ENCODE measurements around the gene NIPAL1.

NIPAL1 gene

DNA sequence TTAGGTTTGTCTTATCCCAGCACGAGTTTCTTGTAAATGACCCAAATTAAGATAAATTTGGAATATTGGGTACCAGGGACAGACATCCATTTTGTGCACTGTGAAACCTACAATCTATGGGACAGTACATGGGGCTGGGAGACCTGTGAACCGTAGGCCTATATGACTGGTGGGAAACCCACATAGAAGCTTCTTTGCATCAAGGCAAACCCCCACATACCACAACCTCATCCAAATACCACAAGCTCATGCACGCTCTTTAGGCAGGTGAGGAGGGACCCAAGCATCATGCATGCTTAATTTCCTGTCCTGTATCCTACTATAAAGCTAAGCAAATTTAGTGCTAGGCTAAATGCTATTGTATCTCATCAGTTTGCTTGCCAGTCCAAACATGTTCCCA lies 47.8 kb downstream of the NIPAL1 start:
- no peak overlapping the region for H3K27ac ChIP-seq (ENCODE audit: low read depth, low read length)
- no peaks in the 10 kb centered on the region for H3K9me3 ChIP-seq (ENCODE audit: control insufficient read depth, insufficient read depth, low read length)
- no peak overlapping the region for H3K9ac ChIP-seq (ENCODE audit: low read depth, low read length)
- no peak overlapping the region for H3K4me3 ChIP-seq (ENCODE audit: low read depth, low read length)
- no peaks in the 10 kb centered on the region for H3K4me1 ChIP-seq (ENCODE audit: control insufficient read depth, insufficient read depth, low read length)
- no peaks in the 10 kb centered on the region for H3K36me3 ChIP-seq (ENCODE audit: control insufficient read depth, insufficient read depth, low read length)
- H3K27me3 ChIP-seq (ENCODE audit: control insufficient read depth, insufficient read depth, low read length) = no peaks in the 10 kb centered on the region

DNA sequence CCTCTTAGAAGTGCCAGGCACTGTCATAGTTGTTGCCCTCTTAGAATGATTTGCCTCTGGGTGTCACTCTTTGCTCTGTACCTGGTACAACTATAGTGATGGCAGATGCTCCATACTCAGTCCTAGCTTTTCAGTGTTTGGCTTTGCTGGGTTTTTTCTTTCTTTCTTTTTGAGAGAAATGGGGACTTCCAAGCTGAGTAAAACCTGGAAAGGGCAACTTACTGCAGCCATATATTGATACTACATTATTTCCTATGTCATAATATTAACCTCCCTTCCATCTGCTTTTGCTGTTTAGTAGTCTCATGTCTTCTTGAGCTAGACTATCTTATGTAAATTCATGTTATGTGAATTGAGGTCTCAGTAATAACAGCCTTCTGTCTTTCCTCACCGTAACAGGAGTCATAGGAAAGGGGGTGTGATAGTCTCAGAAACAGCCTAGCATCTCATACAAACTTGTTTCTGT lies 49.0 kb downstream of the NIPAL1 start:
- H3K9me3 ChIP-seq (ENCODE audit: control insufficient read depth, insufficient read depth, low read length) = no peaks in the 10 kb centered on the region
- H3K4me1 ChIP-seq (ENCODE audit: control insufficient read depth, insufficient read depth, low read length) = no peaks in the 10 kb centered on the region
- H3K9ac ChIP-seq (ENCODE audit: low read depth, low read length) = no peak overlapping the region
- no peaks in the 10 kb centered on the region for H3K36me3 ChIP-seq (ENCODE audit: control insufficient read depth, insufficient read depth, low read length)
- no peak overlapping the region for H3K4me3 ChIP-seq (ENCODE audit: low read depth, low read length)
- no peak overlapping the region for H3K27ac ChIP-seq (ENCODE audit: low read depth, low read length)
- H3K27me3 ChIP-seq (ENCODE audit: control insufficient read depth, insufficient read depth, low read length) = no peaks in the 10 kb centered on the region

DNA sequence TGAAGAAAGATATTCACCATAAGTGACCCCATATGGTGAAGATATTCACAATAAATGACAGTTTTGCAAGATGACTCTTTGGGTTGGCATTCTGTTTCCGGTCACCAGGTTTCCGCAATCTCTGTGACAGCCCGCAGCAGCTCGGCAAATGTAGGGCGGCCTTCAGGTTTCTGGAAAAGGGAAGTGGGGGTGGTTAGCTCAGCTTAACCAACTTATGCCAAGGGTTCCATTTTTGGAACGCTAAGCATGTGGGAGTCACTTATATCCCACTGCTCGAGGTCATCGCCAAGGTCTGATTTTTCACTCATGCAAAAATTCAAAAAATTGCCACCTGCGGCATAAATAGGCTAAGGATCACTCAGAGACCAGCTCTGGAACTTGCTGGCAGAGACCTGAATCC lies 51.0 kb downstream of the NIPAL1 start:
- Histone ChIP-seq H3K27ac (ENCODE audit: low read depth, low read length) (no peak overlapping the region), H3K36me3 (ENCODE audit: control insufficient read depth, insufficient read depth, low read length) (no peaks in the 10 kb centered on the region), H3K9me3 (ENCODE audit: control insufficient read depth, insufficient read depth, low read length) (no peaks in the 10 kb centered on the region), H3K4me3 (ENCODE audit: low read depth, low read length) (no peak overlapping the region), H3K27me3 (ENCODE audit: control insufficient read depth, insufficient read depth, low read length) (no peaks in the 10 kb centered on the region), H3K4me1 (ENCODE audit: control insufficient read depth, insufficient read depth, low read length) (no peaks in the 10 kb centered on the region), H3K9ac (ENCODE audit: low read depth, low read length) (no peak overlapping the region)

DNA sequence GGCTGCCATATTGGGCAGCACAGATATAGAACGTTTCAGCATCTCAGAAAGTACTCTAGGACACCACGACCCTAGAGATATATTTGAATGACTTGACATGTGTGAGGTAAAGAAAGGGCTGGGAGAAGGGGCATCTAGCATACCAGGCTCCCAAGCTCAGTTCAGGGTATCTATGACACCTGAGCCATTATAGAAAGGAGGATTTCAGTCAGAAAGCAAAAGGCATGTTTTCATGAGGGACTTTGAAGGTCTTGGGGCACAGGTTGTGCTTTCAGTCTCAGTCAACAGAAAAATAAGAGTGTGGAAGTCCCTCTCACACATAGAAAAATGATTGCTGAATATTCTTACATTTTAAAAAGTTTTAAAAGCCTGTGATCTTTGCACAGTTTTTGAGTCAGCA lies 51.6 kb downstream of the NIPAL1 start:
- H3K27me3 ChIP-seq (ENCODE audit: control insufficient read depth, insufficient read depth, low read length) = no peaks in the 10 kb centered on the region
- no peak overlapping the region for H3K4me3 ChIP-seq (ENCODE audit: low read depth, low read length)
- no peaks in the 10 kb centered on the region for H3K4me1 ChIP-seq (ENCODE audit: control insufficient read depth, insufficient read depth, low read length)
- H3K27ac ChIP-seq (ENCODE audit: low read depth, low read length) = no peak overlapping the region
- no peak overlapping the region for H3K9ac ChIP-seq (ENCODE audit: low read depth, low read length)
- H3K9me3 ChIP-seq (ENCODE audit: control insufficient read depth, insufficient read depth, low read length) = no peaks in the 10 kb centered on the region
- no peaks in the 10 kb centered on the region for H3K36me3 ChIP-seq (ENCODE audit: control insufficient read depth, insufficient read depth, low read length)

DNA sequence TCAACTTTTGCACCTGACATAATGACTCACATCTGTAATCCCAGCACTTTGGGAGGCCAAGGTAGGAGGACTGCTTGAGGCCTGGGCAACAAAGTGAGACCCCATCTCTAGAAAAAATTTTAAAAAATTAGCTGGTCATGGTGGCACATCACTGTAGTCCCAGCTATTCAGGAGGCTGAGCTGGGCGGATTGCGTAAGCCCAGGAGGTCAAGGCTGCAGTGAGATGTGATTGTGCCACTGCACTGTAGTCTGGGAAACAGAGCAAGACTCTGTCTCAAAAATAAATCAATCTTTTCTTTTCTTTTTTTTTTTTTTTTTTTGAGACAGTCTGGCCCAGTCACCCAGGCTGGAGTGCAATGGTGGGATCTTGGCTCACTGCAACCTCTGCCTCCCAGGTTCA lies 52.5 kb downstream of the NIPAL1 start:
- Histone ChIP-seq H3K4me1 (ENCODE audit: control insufficient read depth, insufficient read depth, low read length) (no peaks in the 10 kb centered on the region), H3K4me3 (ENCODE audit: low read depth, low read length) (no peak overlapping the region), H3K9ac (ENCODE audit: low read depth, low read length) (no peak overlapping the region), H3K9me3 (ENCODE audit: control insufficient read depth, insufficient read depth, low read length) (no peaks in the 10 kb centered on the region), H3K27me3 (ENCODE audit: control insufficient read depth, insufficient read depth, low read length) (no peaks in the 10 kb centered on the region), H3K27ac (ENCODE audit: low read depth, low read length) (no peak overlapping the region), H3K36me3 (ENCODE audit: control insufficient read depth, insufficient read depth, low read length) (no peaks in the 10 kb centered on the region)

DNA sequence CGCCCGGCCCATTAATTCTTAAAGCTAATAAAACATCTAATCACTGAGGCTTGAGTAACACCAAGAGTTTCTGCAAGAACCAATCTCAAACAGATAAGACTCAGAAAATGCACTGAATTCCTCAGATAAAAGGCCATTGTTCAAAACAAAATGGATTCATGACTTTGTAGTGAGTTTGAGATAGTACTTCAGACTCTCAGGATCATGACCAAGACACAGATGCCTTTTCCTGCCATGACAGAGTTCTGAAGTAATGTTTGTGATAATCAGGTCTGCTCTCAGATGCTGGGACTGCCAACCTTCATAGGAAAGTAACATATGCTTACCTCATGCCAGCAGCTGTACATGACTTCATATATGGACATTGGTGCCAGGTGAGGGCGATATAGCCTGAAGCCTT lies 54.6 kb downstream of the NIPAL1 start:
- no peaks in the 10 kb centered on the region for H3K4me1 ChIP-seq (ENCODE audit: control insufficient read depth, insufficient read depth, low read length)
- no peak overlapping the region for H3K9ac ChIP-seq (ENCODE audit: low read depth, low read length)
- no peaks in the 10 kb centered on the region for H3K36me3 ChIP-seq (ENCODE audit: control insufficient read depth, insufficient read depth, low read length)
- no peak overlapping the region for H3K4me3 ChIP-seq (ENCODE audit: low read depth, low read length)
- H3K27ac ChIP-seq (ENCODE audit: low read depth, low read length) = peak overlapping the region; percentile 12
- H3K9me3 ChIP-seq (ENCODE audit: control insufficient read depth, insufficient read depth, low read length) = no peaks in the 10 kb centered on the region
- no peaks in the 10 kb centered on the region for H3K27me3 ChIP-seq (ENCODE audit: control insufficient read depth, insufficient read depth, low read length)

DNA sequence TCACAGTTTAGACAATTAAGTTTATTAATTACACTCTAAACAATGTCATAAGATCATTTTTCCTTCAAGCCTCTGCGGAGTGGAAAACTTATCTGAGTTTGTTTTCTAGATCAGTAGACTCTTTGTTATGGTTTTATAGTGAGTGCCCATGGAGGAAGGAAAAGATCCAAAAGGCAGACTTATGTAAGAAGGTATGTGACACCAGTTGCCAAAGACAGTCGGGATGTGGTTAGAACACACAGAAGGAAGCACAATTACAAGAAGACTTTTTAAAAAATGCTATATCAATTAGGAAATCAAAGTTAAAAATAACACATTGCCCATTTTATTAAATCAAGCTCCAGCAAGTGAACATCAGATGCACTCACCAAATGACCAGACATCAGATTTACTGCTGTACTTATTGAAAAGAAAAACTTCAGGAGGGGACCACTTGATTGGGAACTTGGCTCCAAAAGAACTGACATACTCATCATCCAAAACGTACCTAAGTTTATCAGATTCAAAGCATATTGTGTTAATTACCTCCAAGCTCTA lies 57.1 kb downstream of the NIPAL1 start:
- Histone ChIP-seq H3K9ac (ENCODE audit: low read depth, low read length) (no peak overlapping the region), H3K27me3 (ENCODE audit: control insufficient read depth, insufficient read depth, low read length) (no peaks in the 10 kb centered on the region), H3K9me3 (ENCODE audit: control insufficient read depth, insufficient read depth, low read length) (no peaks in the 10 kb centered on the region), H3K36me3 (ENCODE audit: control insufficient read depth, insufficient read depth, low read length) (no peaks in the 10 kb centered on the region), H3K4me1 (ENCODE audit: control insufficient read depth, insufficient read depth, low read length) (no peaks in the 10 kb centered on the region), H3K27ac (ENCODE audit: low read depth, low read length) (no peak overlapping the region), H3K4me3 (ENCODE audit: low read depth, low read length) (no peak overlapping the region)

DNA sequence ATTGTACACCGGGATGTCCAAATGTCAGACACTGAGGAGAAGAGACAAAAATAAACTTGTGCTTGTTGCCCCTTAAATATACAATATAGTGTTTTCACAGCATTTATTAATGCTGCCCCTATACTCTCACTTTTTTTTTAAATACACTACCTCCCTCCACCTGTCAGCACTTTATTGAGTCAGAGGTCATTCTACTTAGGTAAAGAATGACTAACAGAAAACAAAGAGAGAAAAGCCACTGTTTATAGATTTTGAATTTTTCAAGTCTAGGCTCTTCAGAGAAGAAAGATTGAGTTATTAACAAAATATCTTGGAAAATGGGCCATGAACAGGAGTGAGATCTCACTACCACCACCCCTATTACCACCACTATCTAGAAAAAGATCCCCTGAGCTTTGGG lies 58.1 kb downstream of the NIPAL1 start:
- no peak overlapping the region for H3K27ac ChIP-seq (ENCODE audit: low read depth, low read length)
- no peaks in the 10 kb centered on the region for H3K27me3 ChIP-seq (ENCODE audit: control insufficient read depth, insufficient read depth, low read length)
- H3K9ac ChIP-seq (ENCODE audit: low read depth, low read length) = no peak overlapping the region
- no peaks in the 10 kb centered on the region for H3K4me1 ChIP-seq (ENCODE audit: control insufficient read depth, insufficient read depth, low read length)
- H3K4me3 ChIP-seq (ENCODE audit: low read depth, low read length) = no peak overlapping the region
- H3K9me3 ChIP-seq (ENCODE audit: control insufficient read depth, insufficient read depth, low read length) = no peaks in the 10 kb centered on the region
- H3K36me3 ChIP-seq (ENCODE audit: control insufficient read depth, insufficient read depth, low read length) = no peaks in the 10 kb centered on the region

DNA sequence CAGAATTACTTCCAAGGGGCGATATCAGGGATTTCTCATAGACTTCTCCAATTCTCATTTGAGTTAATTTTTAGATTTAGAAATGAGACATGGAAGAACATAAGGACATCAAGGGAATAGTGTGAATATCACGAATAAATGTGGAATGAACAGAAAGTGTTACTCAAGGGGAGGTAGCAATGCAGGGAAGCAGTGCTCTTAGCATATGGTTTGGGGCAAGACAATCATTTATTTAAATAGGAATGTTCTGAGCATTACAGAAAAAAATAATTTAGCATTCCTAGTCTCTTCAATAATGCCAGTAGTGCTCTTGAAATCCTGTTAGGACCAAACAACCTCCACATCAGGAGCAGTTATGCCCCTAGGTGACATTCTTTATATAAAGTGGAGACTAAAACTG lies 61.9 kb downstream of the NIPAL1 start:
- no peaks in the 10 kb centered on the region for H3K27me3 ChIP-seq (ENCODE audit: control insufficient read depth, insufficient read depth, low read length)
- H3K9ac ChIP-seq (ENCODE audit: low read depth, low read length) = no peak overlapping the region
- H3K4me3 ChIP-seq (ENCODE audit: low read depth, low read length) = no peak overlapping the region
- peaks cover 5% of the 10 kb centered on the region for H3K4me1 ChIP-seq (ENCODE audit: control insufficient read depth, insufficient read depth, low read length)
- no peaks in the 10 kb centered on the region for H3K9me3 ChIP-seq (ENCODE audit: control insufficient read depth, insufficient read depth, low read length)
- no peak overlapping the region for H3K27ac ChIP-seq (ENCODE audit: low read depth, low read length)
- no peaks in the 10 kb centered on the region for H3K36me3 ChIP-seq (ENCODE audit: control insufficient read depth, insufficient read depth, low read length)

DNA sequence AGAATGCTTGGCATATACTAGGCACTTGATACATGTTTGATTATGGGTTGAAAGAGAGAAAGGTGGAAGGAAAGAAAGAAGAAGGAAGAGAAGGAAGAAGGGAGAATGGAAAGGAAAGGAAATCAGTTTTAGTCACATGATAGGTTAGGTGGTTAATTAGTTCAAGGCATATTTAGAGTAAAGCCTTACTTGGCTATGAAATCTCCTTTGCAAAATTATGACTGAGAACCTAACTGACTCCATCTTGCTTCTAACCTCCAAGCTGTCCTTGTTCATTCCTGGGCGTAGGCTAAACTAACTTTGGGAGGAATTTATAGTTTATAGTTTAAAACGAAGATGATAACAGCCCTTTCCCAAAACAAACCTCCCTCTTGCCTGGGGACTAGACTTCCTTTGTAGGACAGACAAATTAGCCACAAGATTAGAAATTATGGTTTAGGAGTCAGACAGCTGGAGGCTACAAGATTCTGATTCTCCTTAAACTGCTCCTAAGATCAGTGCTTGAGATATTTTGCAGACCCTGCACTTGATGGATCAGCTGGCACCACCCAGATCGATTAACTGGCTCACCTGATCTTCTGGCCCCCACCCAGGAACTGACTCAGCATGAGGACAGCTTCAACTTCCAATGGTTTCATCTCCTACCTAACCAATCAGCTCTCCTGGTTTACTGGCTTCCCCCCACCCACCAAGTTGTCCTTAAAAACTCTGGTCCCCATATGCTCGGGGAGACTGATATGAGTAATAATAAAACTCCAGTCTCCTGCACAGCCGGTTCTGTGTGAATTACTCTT lies 62.5 kb downstream of the NIPAL1 start:
- Histone ChIP-seq H3K27me3 (ENCODE audit: control insufficient read depth, insufficient read depth, low read length) (no peaks in the 10 kb centered on the region), H3K4me3 (ENCODE audit: low read depth, low read length) (no peak overlapping the region), H3K27ac (ENCODE audit: low read depth, low read length) (no peak overlapping the region), H3K9ac (ENCODE audit: low read depth, low read length) (no peak overlapping the region), H3K9me3 (ENCODE audit: control insufficient read depth, insufficient read depth, low read length) (no peaks in the 10 kb centered on the region), H3K36me3 (ENCODE audit: control insufficient read depth, insufficient read depth, low read length) (no peaks in the 10 kb centered on the region), H3K4me1 (ENCODE audit: control insufficient read depth, insufficient read depth, low read length) (peaks cover 5% of the 10 kb centered on the region)

DNA sequence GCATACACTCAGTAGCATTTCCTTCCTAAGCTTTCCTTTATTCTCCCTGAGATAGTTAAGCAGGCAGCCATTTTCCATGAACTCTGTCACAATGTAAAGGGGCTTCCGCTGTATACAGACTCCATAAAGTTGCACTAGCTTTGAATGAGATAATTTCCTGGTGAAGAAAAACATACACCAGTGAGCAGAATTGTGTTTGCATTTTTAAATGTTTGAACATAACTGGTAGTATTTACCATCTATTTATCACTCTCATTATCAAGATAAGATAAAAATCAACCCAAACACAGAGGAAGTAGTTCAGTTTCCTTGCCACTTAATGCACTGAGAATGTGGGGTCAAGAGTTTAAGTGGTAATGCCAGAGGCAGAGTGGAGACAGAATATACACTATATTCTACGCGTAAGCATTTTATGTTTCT lies 63.4 kb downstream of the NIPAL1 start:
- Histone ChIP-seq H3K4me3 (ENCODE audit: low read depth, low read length) (no peak overlapping the region), H3K9ac (ENCODE audit: low read depth, low read length) (no peak overlapping the region), H3K36me3 (ENCODE audit: control insufficient read depth, insufficient read depth, low read length) (no peaks in the 10 kb centered on the region), H3K27ac (ENCODE audit: low read depth, low read length) (no peak overlapping the region), H3K27me3 (ENCODE audit: control insufficient read depth, insufficient read depth, low read length) (no peaks in the 10 kb centered on the region), H3K9me3 (ENCODE audit: control insufficient read depth, insufficient read depth, low read length) (no peaks in the 10 kb centered on the region), H3K4me1 (ENCODE audit: control insufficient read depth, insufficient read depth, low read length) (peaks cover 5% of the 10 kb centered on the region)

Data from HUES48 (cell line).